Esophagus muscularis mucosa (tissue), 3 donors: ENCODE data around the gene PTPRK.

Experiments
- CTCF ChIP-seq, 3 experiments: fragments of 200-600 bp in 2 of 3; fragments of 450-650 bp in 1 of 3; sonication (generic) in 2 of 3; IDR thresholded peaks; one replicate each; pipeline ENCODE4 v1.5.1; 2017 to 2019; ENCODE audit warnings: antibody characterized with exemption in 3 of 3, mild to moderate bottlenecking in 2 of 3, moderate library complexity in 1 of 3
- POLR2A ChIP-seq: fragments of 450-650 bp; IDR thresholded peaks from one replicate; pipeline ENCODE4 v1.6.1; 2017; ENCODE audit warnings: antibody characterized with exemption, moderate library complexity, mild to moderate bottlenecking, low read depth

GRCh38 chr6:128275030-128275429 lies 245.4 kb downstream of the PTPRK start:
- TF ChIP-seq CTCF (IDR thresholded peaks at IDR 0.05) (no peak), POLR2A (no peak)
